GM23248 (cell line): ENCODE measurements around the gene DRAM1.

ENCODE experiments used
- EZH2 ChIP-seq: fragments of 200-600 bp; sonication (generic); IDR thresholded peaks from 2 replicates; pipeline ENCODE4 v1.6.1; 2018; ENCODE audit warnings: antibody characterized with exemption, mild to moderate bottlenecking; ENCODE audit not compliant: insufficient read depth, poor library complexity, severe bottlenecking
- EZH2phosphoT487 ChIP-seq: fragments of 200-600 bp; sonication (generic); IDR thresholded peaks from 2 replicates; pipeline ENCODE4 v1.6.1; 2018; ENCODE audit warnings: antibody characterized with exemption, moderate library complexity, mild to moderate bottlenecking, low read depth; ENCODE audit not compliant: insufficient read depth

DNA sequence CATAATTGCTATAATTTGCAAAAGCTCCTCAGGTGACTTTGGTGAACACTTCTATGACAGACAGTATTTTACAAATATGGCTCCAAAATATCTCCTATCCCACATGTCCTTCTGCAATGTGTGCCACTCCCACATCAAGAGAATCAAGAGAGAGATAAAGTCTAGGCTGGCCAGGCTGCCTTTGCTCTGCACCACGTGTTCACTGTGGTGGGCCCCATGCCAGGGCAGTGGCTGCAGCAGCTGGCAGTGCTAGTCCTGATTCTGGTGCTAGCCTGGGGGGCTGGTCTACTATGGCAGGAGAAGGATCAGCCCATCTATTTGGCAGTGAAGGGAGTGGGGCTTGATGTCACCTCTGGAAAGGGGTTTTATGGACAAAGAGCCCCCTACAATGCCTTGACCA, 86.3 kb downstream of the DRAM1 start:
- no peak for TF ChIP-seq EZH2
- TF ChIP-seq EZH2phosphoT487, result no peak
